ENCODE results near the gene FNTB. TPM values are rescaled to one million over a fixed set of nuclear protein-coding genes. Genes with fewer than 3 reads are reported as not detected.

FNTB gene
- total RNA-seq, 1 donor from 2014 or later, result 19.9 TPM

- Mint-ChIP-seq H3K27ac (ENCODE audit: unreplicated experiment) (no peak overlapping the region), H3K9me3 (ENCODE audit: unreplicated experiment) (no peaks in the 10 kb centered on the region), H3K36me3 (ENCODE audit: low read depth, unreplicated experiment) (peaks cover 7% of the 10 kb centered on the region), H3K4me1 (ENCODE audit: low read depth, unreplicated experiment) (no peaks in the 10 kb centered on the region), H3K27me3 (ENCODE audit: low read depth, unreplicated experiment) (no peaks in the 10 kb centered on the region), H3K4me3 (ENCODE audit: unreplicated experiment) (no peak overlapping the region)
- Histone ChIP-seq H4K20me1 (ENCODE audit: insufficient read depth, low read length) (no peaks in the 10 kb centered on the region), H2AFZ (ENCODE audit: low read depth, low read length) (no peak overlapping the region), H3K36me3 (ENCODE audit: insufficient read depth, low read length) (peaks cover 2% of the 10 kb centered on the region), H3K4me2 (ENCODE audit: low read length) (no peak overlapping the region), H3K4me1 (ENCODE audit: insufficient read depth, low read length) (no peaks in the 10 kb centered on the region), H3K4me3 (ENCODE audit: insufficient read depth, low read depth, low read length) (no peak overlapping the region), H3K27ac (ENCODE audit: low read depth, low read length) (no peak overlapping the region), H3K27me3 (ENCODE audit: insufficient read depth, low read length) (no peaks in the 10 kb centered on the region), H3K79me2 (ENCODE audit: insufficient read depth, low read length) (no peaks in the 10 kb centered on the region), H3K9me3 (ENCODE audit: insufficient read depth, low read depth, low read length) (no peaks in the 10 kb centered on the region), H3K9ac (ENCODE audit: low read length) (no peak overlapping the region)
- no peak for DNase-seq (ENCODE audit: low read depth)
- FAIRE-seq, result no peak
- TF ChIP-seq CTCF (IDR thresholded peaks at IDR 0.05; ENCODE audit: insufficient read depth, low read depth, low read length) (no peak), EZH2 (IDR thresholded peaks at IDR 0.05; ENCODE audit: insufficient read depth, low read length) (no peak)
Observed at GRCh38 chr14:65054471-65055085, 67.9 kb downstream of the FNTB start.

- Histone ChIP-seq H3K27ac (ENCODE audit: low read depth, low read length) (no peak overlapping the region), H3K27me3 (ENCODE audit: insufficient read depth, low read length) (no peaks in the 10 kb centered on the region), H3K4me1 (ENCODE audit: insufficient read depth, low read length) (peaks cover 11% of the 10 kb centered on the region), H3K4me3 (ENCODE audit: insufficient read depth, low read depth, low read length) (no peak overlapping the region), H3K79me2 (ENCODE audit: insufficient read depth, low read length) (no peaks in the 10 kb centered on the region), H2AFZ (ENCODE audit: low read depth, low read length) (no peak overlapping the region), H3K4me2 (ENCODE audit: low read length) (no peak overlapping the region), H3K9me3 (ENCODE audit: insufficient read depth, low read depth, low read length) (no peaks in the 10 kb centered on the region), H3K36me3 (ENCODE audit: insufficient read depth, low read length) (peaks cover 6% of the 10 kb centered on the region), H3K9ac (ENCODE audit: low read length) (no peak overlapping the region), H4K20me1 (ENCODE audit: insufficient read depth, low read length) (peaks cover 4% of the 10 kb centered on the region)
- no peak for FAIRE-seq
- no peak for DNase-seq (ENCODE audit: low read depth)
- peaks cover 23% of the 10 kb centered on the region for H3K36me3 Mint-ChIP-seq (ENCODE audit: low read depth, unreplicated experiment)
- H3K4me3 Mint-ChIP-seq (ENCODE audit: unreplicated experiment), result no peak overlapping the region
- TF ChIP-seq CTCF (IDR thresholded peaks at IDR 0.05; ENCODE audit: insufficient read depth, low read depth, low read length), result no peak
- no peak for TF ChIP-seq EZH2 (IDR thresholded peaks at IDR 0.05; ENCODE audit: insufficient read depth, low read length)
- no peaks in the 10 kb centered on the region for H3K27me3 Mint-ChIP-seq (ENCODE audit: low read depth, unreplicated experiment)
- no peaks in the 10 kb centered on the region for H3K9me3 Mint-ChIP-seq (ENCODE audit: unreplicated experiment)
- H3K4me1 Mint-ChIP-seq (ENCODE audit: low read depth, unreplicated experiment), result peaks cover 4% of the 10 kb centered on the region
- no peak overlapping the region for H3K27ac Mint-ChIP-seq (ENCODE audit: unreplicated experiment)
Observed at GRCh38 chr14:65057695-65058094, 71.0 kb downstream of the FNTB start.

All from astrocyte (in vitro differentiated cells and primary cell).